GM12878 (cell line): ENCODE data around the gene MED13L. TPM values are rescaled to one million over a fixed set of nuclear protein-coding genes. Genes with fewer than 3 reads are reported as not detected.

ENCODE experiments used
- ATAC-seq: fragments of 200-7000 bp; cut with Tn5 transposase; 3 replicates; pipeline ENCODE4 v1.9.1; 2020; ENCODE audit warnings: mild to moderate bottlenecking, moderate library complexity
- BruUV-seq: library from RNA; stranded (reverse); fragments of 400-500 nt; replicated peaks from 2 replicates; lab custom pipeline; 2021; lab: Mats Ljungman, UMichigan
- CTCF ChIA-PET: fragments of 300-600 bp; sonication (Branson Sonifier 250); formaldehyde crosslinking; extraction: SDS; loops from one replicate; lab custom pipeline; 2021; ENCODE audit warnings: inconsistent platforms; lab: Yijun Ruan, JAX
- POLR2A ChIA-PET: fragments of 350-600 bp; formaldehyde crosslinking; extraction: SDS; loops from one replicate; lab custom pipeline; 2021; ENCODE audit warnings: inconsistent platforms; lab: Charles Lee
- RAD21 ChIA-PET: fragments of 300-600 bp; sonication (Branson Sonifier 250); formaldehyde crosslinking; loops from one replicate; lab custom pipeline; 2023; ENCODE audit warnings: antibody characterized with exemption; ENCODE audit not compliant: unreplicated experiment; lab: Charles Lee
- SMC1A ChIA-PET: fragments of 300-600 bp; sonication (Branson Sonifier 250); formaldehyde crosslinking; loops from one replicate; lab custom pipeline; 2023; ENCODE audit not compliant: unreplicated experiment, uncharacterized antibody; lab: Charles Lee
- DNase-seq: peaks from one replicate; pipeline ENCODE4 v3.0.0-alpha.2; 2011; ENCODE audit warnings: low read depth, low spot score
- FAIRE-seq: peaks from 3 replicates; lab custom pipeline; 2011; peaks lifted over from hg19 to GRCh38; lab: Jason Lieb, UNC
- H2AFZ ChIP-seq: 2 replicates; pipeline ENCODE4 v1.6.0; 2011; ENCODE audit warnings: low read depth, low read length, control low read depth; ENCODE audit not compliant: control insufficient read depth
- H3K27ac ChIP-seq: 2 replicates; pipeline ENCODE4 v1.5.1; 2011; ENCODE audit warnings: control low read depth; ENCODE audit not compliant: control insufficient read depth, insufficient read depth
- H3K27me3 ChIP-seq, 2 experiments: replicated peaks in 1 of 2; 2 replicates each; pipeline versions ENCODE4 v1.6.0 to v1.6.1; 2011; ENCODE audit warnings: low read length in 1 of 2; ENCODE audit not compliant: control insufficient read depth in 2 of 2, insufficient read depth in 2 of 2
- H3K36me3 ChIP-seq, 2 experiments: 2 replicates each; pipeline ENCODE4 v1.5.1; 2011; ENCODE audit warnings: low read length in 1 of 2; ENCODE audit not compliant: control insufficient read depth in 2 of 2, insufficient read depth in 2 of 2
- H3K4me1 ChIP-seq: 2 replicates; pipeline ENCODE4 v1.6.1; 2011; ENCODE audit warnings: mild to moderate bottlenecking, low read length, moderate library complexity, mixed read lengths; ENCODE audit not compliant: control insufficient read depth, insufficient read depth
- H3K4me2 ChIP-seq: 2 replicates; pipeline ENCODE4 v1.6.0; 2011; ENCODE audit warnings: control low read depth; ENCODE audit not compliant: control insufficient read depth, insufficient read depth
- H3K4me3 ChIP-seq: fragments of 200-600 bp; sonication (generic); 2 replicates; pipeline ENCODE4 v1.5.1; 2016
- H3K79me2 ChIP-seq: 2 replicates; pipeline ENCODE4 v1.6.0; 2011; ENCODE audit warnings: low read length; ENCODE audit not compliant: control insufficient read depth, insufficient read depth
- H3K9ac ChIP-seq: 2 replicates; pipeline ENCODE4 v1.8.0; 2011; ENCODE audit warnings: low read length, control low read depth, mixed read lengths; ENCODE audit not compliant: control insufficient read depth, insufficient read depth
- H3K9me3 ChIP-seq: replicated peaks from 3 replicates; pipeline ENCODE4 v1.5.1; 2011; ENCODE audit warnings: mild to moderate bottlenecking, low read length; ENCODE audit not compliant: control insufficient read depth, insufficient read depth
- H4K20me1 ChIP-seq: 2 replicates; pipeline ENCODE4 v1.6.0; 2011; ENCODE audit not compliant: control insufficient read depth, insufficient read depth
- BHLHE40 ChIP-seq, 2 experiments: fragments of 450-650 bp in 1 of 2; IDR thresholded peaks; 2 replicates each; pipeline ENCODE4 v1.6.1; 2011 to 2017; ENCODE audit warnings: low read depth in 2 of 2, borderline replicate concordance in 1 of 2, improper control_type of control experiment in 1 of 2, low read length in 1 of 2, mild to moderate bottlenecking in 1 of 2
- CTCF ChIP-seq, 3 experiments: IDR thresholded peaks in 2 of 3; conservative IDR thresholded peaks in 1 of 3; 2 replicates each; pipeline ENCODE4 v1.5.1; 2011; ENCODE audit warnings: low read depth in 3 of 3, low read length in 3 of 3, mild to moderate bottlenecking in 3 of 3, control low read depth in 2 of 3, moderate library complexity in 2 of 3, inconsistent platforms in 1 of 3, mixed read lengths in 1 of 3; ENCODE audit not compliant: control insufficient read depth in 2 of 3, insufficient read depth in 1 of 3; ENCODE audit errors: extremely low read depth in 1 of 3
- RAD21 ChIP-seq: IDR thresholded peaks from 2 replicates; pipeline ENCODE4 v1.6.1; 2011; ENCODE audit warnings: mild to moderate bottlenecking, low read depth, low read length, moderate library complexity; ENCODE audit not compliant: insufficient read depth
- ZNF217 ChIP-seq: fragments of 450-650 bp; IDR thresholded peaks from 2 replicates; pipeline ENCODE4 v1.6.1; 2017; ENCODE audit warnings: antibody characterized with exemption, mild to moderate bottlenecking
- WGBS: methylation state at CpG from one replicate; pipeline ENCODE4 v1.1.6; 2016; ENCODE audit warnings: low lambda C conversion rate; ENCODE audit not compliant: insufficient replicate concordance, insufficient coverage; ENCODE audit errors: missing lambda C conversion rate; 5-methylcytosine and 5-hydroxymethylcytosine counted together
- in situ Hi-C: fragments of 300-500 bp; cut with MboI; formaldehyde crosslinking; loops from 9 replicates; pipeline ENCODE4 v1.14.3; 2018; ENCODE audit warnings: mixed read lengths
- intact Hi-C: fragments of 100-400 bp; cut with micrococcal nuclease; formaldehyde crosslinking; loops from one replicate; pipeline ENCODE4 v1.14.2; 2022; ENCODE audit not compliant: unreplicated experiment
- polyA plus RNA-seq, 11 experiments: library from polyadenylated mRNA; depleted of rRNA in 4 of 11; unstranded in 6 of 11; stranded (reverse) in 5 of 11; fragments of >200 nt; fragmentation: Nextera tagmentation in 4 of 11; fragmentation: Illumina TruSeq in 1 of 11; extraction: Ambion mirVana in 4 of 11; extraction: Trizol in 1 of 11; gene quantifications; 1 replicate in 1 of 11; 2 replicates in 10 of 11; pipeline versions ENCODE4 v1.2.1 to v1.2.3, GENCODE V29; 2011 to 2016; ENCODE audit warnings: inconsistent platforms in 2 of 11, missing spikeins in 2 of 11, low read depth in 1 of 11
- total RNA-seq, 4 experiments: library from RNA; depleted of rRNA in 3 of 4; stranded (reverse); fragments of >200 nt in 3 of 4; fragmentation: Illumina TruSeq in 1 of 4; extraction: Trizol in 1 of 4; gene quantifications; 2 replicates each; pipeline versions ENCODE4 v1.2.1 to v1.2.3, GENCODE V29; 2013 to 2021

Gene MED13L
- total and polyA plus RNA-seq, 10 of the 15 experiments (the other 5 are each of a cell fraction or from before 2014, with no cell fraction given), result 3.7 to 30.1 (median 9.1) TPM

GRCh38 chr12:115922952-115923564 is 354.4 kb downstream of the MED13L start:
- CTCF ChIA-PET, result no interaction called here
- Histone ChIP-seq H4K20me1 (no peaks in the 10 kb centered on the region), H3K27me3 (no peaks in the 10 kb centered on the region; a peak in 2 of 4 replicates), H3K4me3 (no peak overlapping the region), H2AFZ (no peak overlapping the region), H3K36me3 (no peaks in the 10 kb centered on the region), H3K4me2 (no peak overlapping the region), H3K9me3 (peaks cover 2% of the 10 kb centered on the region; the same call in 2 of the 3 replicates), H3K9ac (no peak overlapping the region), H3K4me1 (no peaks in the 10 kb centered on the region), H3K27ac (no peak overlapping the region), H3K79me2 (no peaks in the 10 kb centered on the region)
- WGBS, result 35% methylated on average over 8 of the region's 8 CpGs
- RAD21 ChIA-PET, result interaction anchor here (1.0 kb wide), 1 partner anchor 313 kb away, joined by 3 read pairs; no protein-coding TSS in a partner anchor
- POLR2A ChIA-PET, result no interaction called here
- SMC1A ChIA-PET, result no interaction called here
- FAIRE-seq (no peak), DNase-seq (no peak), ATAC-seq (peak; percentile 67)
- peak; percentile 30 to 50 (median 31); a peak in 3 of 6 replicates for TF ChIP-seq CTCF (IDR thresholded peaks at IDR 0.05 in 2 of 3, conservative IDR thresholded peaks at IDR 0.05 in 1 of 3; ENCODE audit: control insufficient read depth in 2 of 3, extremely low read depth in 1 of 3, insufficient read depth in 1 of 3, low read depth in 3 of 3, low read length in 3 of 3)
- TF ChIP-seq BHLHE40 (IDR thresholded peaks at IDR 0.05; ENCODE audit: borderline replicate concordance in 1 of 2, low read depth in 2 of 2, low read length in 1 of 2), result no peak
- peak; percentile 44 for TF ChIP-seq RAD21
- no peak for TF ChIP-seq ZNF217
- BruUV-seq, result no TSS peak
- intact Hi-C loops (loop anchor here (1.0 kb wide), 1 partner anchor 786 kb away; no protein-coding TSS in a partner anchor), in situ Hi-C loops (no loop called here)
